Stimulated activated CD4-positive, alpha-beta T cell treated with anti-CD3 and anti-CD28 coated beads, TNF-alpha, amount 100 ng/mL, for 4 hours (primary cell): ENCODE measurements around the gene CHRNA10.

Experiments used
- DNase-seq, 3 experiments: peaks; one replicate each; pipeline ENCODE4 v3.0.0-alpha.2; 2020; ENCODE audit warnings: low read depth in 3 of 3

CHRNA10 gene

GRCh38 chr11:3635641-3636375, 35.4 kb downstream of the CHRNA10 start:
- no peak for DNase-seq

GRCh38 chr11:3632070-3632660, 39.0 kb downstream of the CHRNA10 start:
- no peak for DNase-seq

GRCh38 chr11:3631331-3631730, 39.9 kb downstream of the CHRNA10 start:
- no peak for DNase-seq

GRCh38 chr11:3627291-3627690, 43.9 kb downstream of the CHRNA10 start:
- DNase-seq, result no peak

- no peak for DNase-seq
These were observed 44.8 kb downstream of the CHRNA10 start for GRCh38 chr11:3626250-3626960.

GRCh38 chr11:3623767-3624458, 47.3 kb downstream of the CHRNA10 start:
- no peak for DNase-seq

- no peak for DNase-seq
These were observed 48.1 kb downstream of the CHRNA10 start for GRCh38 chr11:3623121-3623520.

- DNase-seq, result no peak
These were observed 48.7 kb downstream of the CHRNA10 start for GRCh38 chr11:3622521-3622920.

- no peak for DNase-seq
These were observed 53.2 kb downstream of the CHRNA10 start for GRCh38 chr11:3617990-3618389.

- no peak for DNase-seq
These were observed 54.3 kb downstream of the CHRNA10 start for GRCh38 chr11:3616721-3617460.

GRCh38 chr11:3615998-3616397, 55.2 kb downstream of the CHRNA10 start:
- DNase-seq, result no peak
